Measurements from ENCODE around the gene ERMP1. TPM values are rescaled to one million over a fixed set of nuclear protein-coding genes. Genes with fewer than 3 reads are reported as not detected.
"Not testable (repeated sequence)": the region's sequence is repeated elsewhere in the genome, so short reads cannot be mapped to it uniquely, and the experiment has no call there.

The ERMP1 gene
- total RNA-seq, 1 experiment from 2014 or later: 17.8 TPM

GRCh38 chr9:5779705-5780218 is 53.2 kb downstream of the ERMP1 start:
- H3F3A ChIP-seq (ENCODE audit: low read length, unreplicated experiment); H4K20me1 ChIP-seq (ENCODE audit: low read length); H3K4me3 ChIP-seq (ENCODE audit: low read length); CTCF ChIA-PET; H3K27ac ChIP-seq (ENCODE audit: low read length); H3K79me2 ChIP-seq (ENCODE audit: low read length); ATAC-seq; H2AFZ ChIP-seq (ENCODE audit: low read length); H3K4me2 ChIP-seq (ENCODE audit: low read length); H3K9me3 ChIP-seq (ENCODE audit: low read length); H3K9ac ChIP-seq (ENCODE audit: low read length); POLR2A ChIA-PET (ENCODE audit: unreplicated experiment); H3K4me1 ChIP-seq (ENCODE audit: insufficient read depth, low read length); H3K27me3 ChIP-seq (ENCODE audit: low read length); BruUV-seq (replicated peaks); H3K9me2 ChIP-seq (replicated peaks; ENCODE audit: low read length): not testable (repeated sequence)
- DNase-seq: peak; percentile 12
- intact Hi-C loops (cut with micrococcal nuclease): loop anchor here (10.0 kb wide), 2 partner anchors 65 to 145 kb away; no protein-coding TSS in a partner anchor
- H3K36me3 ChIP-seq (ENCODE audit: low read depth, low read length): peaks cover 37% of the 10 kb centered on the region

GRCh38 chr9:5778805-5779204 is 54.1 kb downstream of the ERMP1 start:
- Histone ChIP-seq H3K79me2 (ENCODE audit: low read length) (no peaks in the 10 kb centered on the region), H3K27me3 (ENCODE audit: low read length) (no peaks in the 10 kb centered on the region), H3K4me3 (ENCODE audit: low read length) (no peak overlapping the region), H3K4me1 (ENCODE audit: insufficient read depth, low read length) (peaks cover under 1% of the 10 kb centered on the region), H4K20me1 (ENCODE audit: low read length) (no peaks in the 10 kb centered on the region), H3K4me2 (ENCODE audit: low read length) (no peak overlapping the region), H3K36me3 (ENCODE audit: low read depth, low read length) (peaks cover 42% of the 10 kb centered on the region), H3K9me2 (replicated peaks; ENCODE audit: low read length) (no peaks in the 10 kb centered on the region), H3K27ac (ENCODE audit: low read length) (no peak overlapping the region), H3K9me3 (ENCODE audit: low read length) (no peaks in the 10 kb centered on the region), H3F3A (ENCODE audit: low read length, unreplicated experiment) (no peaks in the 10 kb centered on the region), H3K9ac (ENCODE audit: low read length) (no peak overlapping the region), H2AFZ (ENCODE audit: low read length) (no peak overlapping the region)
- TF ChIP-seq EZH2 (IDR thresholded peaks at IDR 0.05; ENCODE audit: low read length, unreplicated experiment): no peak
- TF ChIP-seq CTCF (conservative IDR thresholded peaks at IDR 0.05; ENCODE audit: low read depth, low read length): no peak
- TF ChIP-seq EZH2phosphoT487 (IDR thresholded peaks at IDR 0.05; ENCODE audit: borderline replicate concordance, low read length): no peak
- BruUV-seq (replicated peaks): no TSS peak
- CTCF ChIA-PET: no interaction called here
- DNase-seq: no peak
- intact Hi-C loops (cut with micrococcal nuclease): loop anchor here (10.0 kb wide), 1 partner anchor 64 kb away; no protein-coding TSS in a partner anchor
- POLR2A ChIA-PET (ENCODE audit: unreplicated experiment): no interaction called here
- no peak for ATAC-seq

GRCh38 chr9:5773324-5773999 is 59.5 kb downstream of the ERMP1 start:
- Histone ChIP-seq H3K9ac (ENCODE audit: low read length) (no peak overlapping the region), H3K4me3 (ENCODE audit: low read length) (no peak overlapping the region), H4K20me1 (ENCODE audit: low read length) (no peaks in the 10 kb centered on the region), H3K4me2 (ENCODE audit: low read length) (no peak overlapping the region), H3K4me1 (ENCODE audit: insufficient read depth, low read length) (no peaks in the 10 kb centered on the region), H3K27ac (ENCODE audit: low read length) (no peak overlapping the region), H2AFZ (ENCODE audit: low read length) (no peak overlapping the region), H3F3A (ENCODE audit: low read length, unreplicated experiment) (no peaks in the 10 kb centered on the region), H3K79me2 (ENCODE audit: low read length) (no peaks in the 10 kb centered on the region), H3K36me3 (ENCODE audit: low read depth, low read length) (peaks cover 44% of the 10 kb centered on the region), H3K27me3 (ENCODE audit: low read length) (no peaks in the 10 kb centered on the region), H3K9me2 (replicated peaks; ENCODE audit: low read length) (no peaks in the 10 kb centered on the region), H3K9me3 (ENCODE audit: low read length) (no peaks in the 10 kb centered on the region)
- ATAC-seq (peak; percentile 13; the same call in 1 of the 2 replicates), DNase-seq (no peak)
- CTCF ChIA-PET: no interaction called here
- BruUV-seq (replicated peaks): no TSS peak
- POLR2A ChIA-PET (ENCODE audit: unreplicated experiment): no interaction called here
- TF ChIP-seq CTCF (conservative IDR thresholded peaks at IDR 0.05; ENCODE audit: low read depth, low read length): no peak
- no peak for TF ChIP-seq EZH2phosphoT487 (IDR thresholded peaks at IDR 0.05; ENCODE audit: borderline replicate concordance, low read length)
- TF ChIP-seq EZH2 (IDR thresholded peaks at IDR 0.05; ENCODE audit: low read length, unreplicated experiment): no peak
- intact Hi-C loops (cut with micrococcal nuclease): loop anchor here (10.0 kb wide), 1 partner anchor 59 kb away; no protein-coding TSS in a partner anchor

Data from PC-3 (cell line).